ENCODE data around the gene FOSL1.

Gene FOSL1

DNA sequence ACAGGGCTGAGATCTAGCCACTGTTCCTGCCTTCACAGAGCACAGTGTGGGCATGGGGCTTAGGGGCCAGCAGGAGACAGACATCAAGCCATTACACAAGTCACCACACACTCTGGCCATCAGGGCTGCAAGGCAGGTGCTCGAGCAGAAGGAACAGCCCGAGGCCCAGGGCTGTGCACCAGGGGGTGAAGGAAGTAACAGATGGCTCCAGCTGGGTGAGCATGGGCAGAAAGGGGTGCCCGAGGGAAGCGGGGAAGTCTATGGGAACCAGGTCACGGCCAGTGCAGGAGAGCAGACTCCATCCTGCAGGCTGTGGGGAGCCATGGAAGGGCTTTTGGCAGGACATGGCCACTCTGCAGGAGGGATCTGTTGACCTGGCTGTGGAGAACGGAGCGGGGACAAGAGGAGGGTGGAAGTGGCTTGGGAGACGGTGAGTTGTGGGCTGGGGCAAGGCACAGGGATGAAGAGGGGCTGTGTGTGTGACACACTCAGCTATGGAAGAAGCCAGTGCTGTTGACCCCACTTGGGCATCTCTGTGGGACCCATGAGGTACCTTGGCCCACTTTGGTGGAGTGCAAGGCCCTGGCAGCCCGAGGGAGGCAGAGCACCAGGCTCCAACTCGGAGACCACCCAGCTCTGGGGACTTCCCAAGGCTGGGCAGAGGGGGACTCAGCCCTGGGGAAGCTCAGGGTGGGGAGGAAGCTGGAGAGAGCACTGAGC lies 15.1 kb upstream of the FOSL1 start:
- no peak for TF ChIP-seq CTCF (IDR thresholded peaks at IDR 0.05; ENCODE audit: insufficient read depth, low read length, missing control alignments)
- ChIA-PET POLR2A (interaction anchor here (0.6 to 7.1 kb wide), 14 partner anchors 9 to 250 kb away, joined by 3 to 127 read pairs (median 6); partner anchors contain the start of genes CCDC85B, CFL1, FIBP and FOSL1), CTCF (interaction anchor here (0.8 to 2.8 kb wide), 8 partner anchors 13 to 55 kb away, joined by 3 to 40 read pairs (median 4); partner anchors contain the start of genes CCDC85B, FIBP and MUS81)
- no peak for DNase-seq (ENCODE audit: low read depth, low spot score)
- H3K4me3 ChIP-seq (ENCODE audit: low read depth, low read length), result no peak overlapping the region

GRCh38 chr11:65912845-65913244 lies 12.7 kb upstream of the FOSL1 start:
- CTCF ChIA-PET, result interaction anchor here (1.5 to 18.8 kb wide), 3 partner anchors 9 to 52 kb away, joined by 4 to 394 read pairs (median 5); partner anchors contain the start of genes CCDC85B and FIBP
- no peak for DNase-seq (ENCODE audit: low read depth, low spot score)
- TF ChIP-seq CTCF (IDR thresholded peaks at IDR 0.05; ENCODE audit: insufficient read depth, low read length, missing control alignments), result no peak
- POLR2A ChIA-PET, result interaction anchor here (1.6 to 4.0 kb wide), 4 partner anchors 10 to 42 kb away, joined by 3 to 37 read pairs (median 19); partner anchors contain the start of genes CCDC85B and FIBP
- no peak overlapping the region for H3K4me3 ChIP-seq (ENCODE audit: low read depth, low read length)

DNA sequence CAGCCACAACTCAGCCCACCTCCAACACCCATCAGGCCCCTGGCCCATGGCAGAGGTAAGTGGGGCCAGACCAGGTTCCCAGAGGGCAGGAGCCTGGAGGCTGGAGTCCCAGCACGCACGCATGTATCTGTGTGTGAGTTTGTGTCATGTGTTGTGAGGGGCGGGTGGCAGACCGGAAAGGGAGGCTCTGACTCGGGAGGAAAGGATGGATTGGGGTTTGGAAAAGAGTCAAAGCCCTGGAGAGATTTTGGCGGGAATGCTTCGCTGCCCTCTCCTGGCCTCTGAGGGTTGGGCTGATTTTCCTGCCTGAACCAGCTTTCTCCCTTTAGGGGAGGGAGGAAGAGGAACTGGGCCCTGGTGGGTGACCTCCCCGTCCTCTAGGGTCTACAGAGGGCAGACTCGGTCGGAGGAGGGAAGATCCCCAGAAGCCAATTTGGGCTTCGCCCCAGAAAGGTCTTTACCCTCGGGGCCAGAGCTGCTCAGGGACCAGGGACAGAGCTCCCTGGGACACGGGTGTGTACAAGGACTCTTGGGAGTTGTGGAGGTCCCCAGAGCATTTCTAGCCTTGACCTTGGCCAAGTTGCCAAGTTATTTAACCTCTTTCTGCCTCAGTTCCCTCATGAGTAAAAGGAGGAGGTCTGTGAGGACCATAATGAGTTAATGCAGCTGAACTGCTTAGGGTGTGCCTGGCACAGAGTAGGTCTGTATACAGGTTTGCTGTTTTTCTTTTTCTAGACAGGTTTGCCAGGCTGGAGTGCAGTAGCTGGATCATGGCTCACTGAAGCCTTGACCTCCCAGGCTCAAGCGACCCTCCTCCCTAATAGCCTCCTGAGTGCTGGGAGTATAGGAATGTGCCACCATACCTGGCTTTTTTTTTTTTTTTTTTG lies 11.7 kb upstream of the FOSL1 start:
- H3K4me3 ChIP-seq (ENCODE audit: low read depth, low read length), result no peak overlapping the region
- DNase-seq (ENCODE audit: low read depth, low spot score), result no peak
- peak; percentile 39 for TF ChIP-seq CTCF (IDR thresholded peaks at IDR 0.05; ENCODE audit: insufficient read depth, low read length, missing control alignments)
- CTCF ChIA-PET, result interaction anchor here (1.5 to 18.8 kb wide), 3 partner anchors 9 to 51 kb away, joined by 4 to 394 read pairs (median 5); partner anchors contain the start of genes CCDC85B and FIBP
- POLR2A ChIA-PET, result interaction anchor here (1.0 to 3.6 kb wide), 5 partner anchors 9 to 41 kb away, joined by 3 to 29 read pairs (median 9); partner anchors contain the start of genes CCDC85B, FIBP and FOSL1

GRCh38 chr11:65907878-65908277 lies 7.7 kb upstream of the FOSL1 start:
- no peak for DNase-seq (ENCODE audit: low read depth, low spot score)
- no peak overlapping the region for H3K4me3 ChIP-seq (ENCODE audit: low read depth, low read length)
- ChIA-PET CTCF (interaction anchor here (18.8 kb wide), 1 partner anchor 17 kb away, joined by 394 read pairs; the partner anchor contains the start of genes CCDC85B and FIBP), POLR2A (interaction anchor here (0.5 kb wide), 1 partner anchor 356 kb away, joined by 3 read pairs; no protein-coding TSS in a partner anchor)
- no peak for TF ChIP-seq CTCF (IDR thresholded peaks at IDR 0.05; ENCODE audit: insufficient read depth, low read length, missing control alignments)

GRCh38 chr11:65906602-65907001 lies 6.4 kb upstream of the FOSL1 start:
- TF ChIP-seq CTCF (IDR thresholded peaks at IDR 0.05; ENCODE audit: insufficient read depth, low read length, missing control alignments), result no peak
- CTCF ChIA-PET, result interaction anchor here (1.0 to 18.8 kb wide), 3 partner anchors 16 to 139 kb away, joined by 3 to 394 read pairs (median 3); partner anchors contain the start of genes CCDC85B and FIBP
- no peak overlapping the region for H3K4me3 ChIP-seq (ENCODE audit: low read depth, low read length)
- no peak for DNase-seq (ENCODE audit: low read depth, low spot score)
- POLR2A ChIA-PET, result interaction anchor here (0.8 to 3.1 kb wide), 4 partner anchors 8 to 18 kb away, joined by 3 to 13 read pairs (median 4); partner anchors contain the start of gene CCDC85B
